HepG2 (cell line): ENCODE results near the gene MNAT1. TPM values are rescaled to one million over a fixed set of nuclear protein-coding genes. Genes with fewer than 3 reads are reported as not detected.

Source experiments
- ATF2 ChIP-seq: sonication (generic); formaldehyde crosslinking; IDR thresholded peaks from 2 replicates; pipeline ENCODE4 v1.4.0; 2020; ENCODE audit warnings: missing genetic modification reagents
- FOXJ3 ChIP-seq: sonication (generic); formaldehyde crosslinking; IDR thresholded peaks from 2 replicates; pipeline ENCODE4 v1.4.0; 2020; ENCODE audit warnings: missing genetic modification reagents, mild to moderate bottlenecking, borderline replicate concordance
- GLMP ChIP-seq: sonication (generic); formaldehyde crosslinking; IDR thresholded peaks from 2 replicates; pipeline ENCODE4 v1.9.0; 2021; ENCODE audit warnings: missing genetic modification reagents, mild to moderate bottlenecking, borderline replicate concordance
- GZF1 ChIP-seq: sonication (generic); formaldehyde crosslinking; IDR thresholded peaks from 2 replicates; pipeline ENCODE4 v1.5.1; 2020; ENCODE audit warnings: mild to moderate bottlenecking, missing genetic modification reagents
- JARID2 ChIP-seq: sonication (generic); formaldehyde crosslinking; IDR thresholded peaks from 2 replicates; pipeline ENCODE4 v1.8.1; 2023; ENCODE audit warnings: missing genetic modification reagents, inconsistent platforms; ENCODE audit not compliant: insufficient replicate concordance
- NKX3-1 ChIP-seq: sonication (generic); formaldehyde crosslinking; IDR thresholded peaks from 2 replicates; pipeline ENCODE4 v1.5.0; 2020; ENCODE audit warnings: missing genetic modification reagents
- PTBP1 ChIP-seq: fragments of 200-400 bp; formaldehyde crosslinking; IDR thresholded peaks from 2 replicates; pipeline ENCODE4 v1.6.1; 2018; ENCODE audit warnings: low read length, low read depth; ENCODE audit not compliant: poor library complexity, severe bottlenecking
- SP140L ChIP-seq: sonication (generic); formaldehyde crosslinking; IDR thresholded peaks from 2 replicates; pipeline ENCODE4 v1.4.0; 2020; ENCODE audit warnings: missing genetic modification reagents, borderline replicate concordance
- SRY ChIP-seq: sonication (generic); formaldehyde crosslinking; IDR thresholded peaks from 2 replicates; pipeline ENCODE4 v1.8.0; 2022; ENCODE audit warnings: mild to moderate bottlenecking, missing genetic modification reagents
- SYNCRIP ChIP-seq: fragments of 200-400 bp; formaldehyde crosslinking; IDR thresholded peaks from 2 replicates; pipeline ENCODE4 v1.6.1; 2018; ENCODE audit warnings: mild to moderate bottlenecking, low read depth, low read length; ENCODE audit not compliant: insufficient read depth
- TBX3 ChIP-seq: fragments of 450-650 bp; IDR thresholded peaks from 2 replicates; pipeline ENCODE4 v1.6.1; 2017; ENCODE audit warnings: antibody characterized with exemption, mild to moderate bottlenecking, inconsistent platforms, borderline replicate concordance
- TIGD3 ChIP-seq: sonication (generic); formaldehyde crosslinking; IDR thresholded peaks from 2 replicates; pipeline ENCODE4 v1.5.1; 2020; ENCODE audit warnings: mild to moderate bottlenecking, missing genetic modification reagents, borderline replicate concordance
- WIZ ChIP-seq: sonication (generic); formaldehyde crosslinking; IDR thresholded peaks from 2 replicates; pipeline ENCODE4 v1.5.1; 2020; ENCODE audit warnings: mild to moderate bottlenecking, missing genetic modification reagents
- ZNF12 ChIP-seq: sonication (generic); formaldehyde crosslinking; IDR thresholded peaks from 2 replicates; pipeline ENCODE4 v1.5.0; 2020; ENCODE audit warnings: missing genetic modification reagents
- ZNF180 ChIP-seq: sonication (generic); formaldehyde crosslinking; IDR thresholded peaks from 2 replicates; pipeline ENCODE4 v1.4.0; 2020; ENCODE audit warnings: low read depth, missing genetic modification reagents, borderline replicate concordance
- ZNF232 ChIP-seq: sonication (generic); formaldehyde crosslinking; IDR thresholded peaks from 2 replicates; pipeline ENCODE4 v1.4.0; 2020; ENCODE audit warnings: missing genetic modification reagents, borderline replicate concordance
- ZNF367 ChIP-seq: sonication (generic); formaldehyde crosslinking; IDR thresholded peaks from 2 replicates; pipeline ENCODE4 v1.4.0; 2020; ENCODE audit warnings: missing genetic modification reagents, borderline replicate concordance
- ZNF512 ChIP-seq: sonication (generic); formaldehyde crosslinking; IDR thresholded peaks from 2 replicates; pipeline ENCODE4 v1.4.0; 2020; ENCODE audit warnings: mild to moderate bottlenecking, missing genetic modification reagents
- ZNF549 ChIP-seq: sonication (generic); formaldehyde crosslinking; IDR thresholded peaks from 2 replicates; pipeline ENCODE4 v1.5.0; 2020; ENCODE audit warnings: missing genetic modification reagents
- ZNF629 ChIP-seq: sonication (generic); formaldehyde crosslinking; conservative IDR thresholded peaks from 2 replicates; pipeline ENCODE4 v1.5.0; 2020; ENCODE audit warnings: missing genetic modification reagents
- ZSCAN5A ChIP-seq: sonication (generic); formaldehyde crosslinking; IDR thresholded peaks from 2 replicates; pipeline ENCODE4 v1.8.0; 2022; ENCODE audit warnings: mild to moderate bottlenecking, missing genetic modification reagents, borderline replicate concordance
- polyA plus RNA-seq, 8 experiments: library from polyadenylated mRNA; depleted of rRNA in 3 of 8; stranded (reverse) in 7 of 8; unstranded in 1 of 8; fragments of >200 nt; fragmentation: Illumina TruSeq in 4 of 8; extraction: Trizol in 4 of 8; gene quantifications; 2 replicates each; pipeline versions ENCODE4 v1.2.1 to v1.2.3, GENCODE V29; 2011 to 2016; ENCODE audit warnings: low read depth in 4 of 8, missing spikeins in 1 of 8, mixed read lengths in 1 of 8; ENCODE audit not compliant: insufficient read depth in 1 of 8
- total RNA-seq, 5 experiments: library from RNA; depleted of rRNA; stranded (reverse); fragments of >200 nt; fragmentation: Illumina TruSeq; extraction: Trizol; gene quantifications; 2 replicates each; pipeline ENCODE4 v1.2.3, GENCODE V29; 2016; ENCODE audit warnings: low read depth in 1 of 5

The MNAT1 gene
- total and polyA plus RNA-seq, 2 of the 13 experiments (the other 11 are each of a cell fraction or from before 2014, with no cell fraction given) = 49.2 to 94.8 TPM

- TF ChIP-seq GZF1 = no peak
- TF ChIP-seq JARID2 (CRISPR knock-in tag) = no peak
- TF ChIP-seq TIGD3 (CRISPR knock-in tag) = no peak
- no peak for TF ChIP-seq SRY
- no peak for TF ChIP-seq FOXJ3
- TF ChIP-seq ZNF180 (CRISPR knock-in tag) = no peak
- no peak for TF ChIP-seq ZNF549
- TF ChIP-seq NKX3-1 = no peak
- TF ChIP-seq ZNF232 (CRISPR knock-in tag) = no peak
- TF ChIP-seq ZNF512 (CRISPR knock-in tag) = no peak
- TF ChIP-seq ZNF367 (CRISPR knock-in tag) = no peak
- no peak for TF ChIP-seq PTBP1
- TF ChIP-seq WIZ (CRISPR knock-in tag) = no peak
- no peak for TF ChIP-seq TBX3
- TF ChIP-seq ZSCAN5A (CRISPR knock-in tag) = no peak; the same call in 1 of the 2 replicates
- TF ChIP-seq ZNF12 = no peak
- peak; percentile 37 for TF ChIP-seq ATF2 (CRISPR knock-in tag)
- TF ChIP-seq GLMP (CRISPR knock-in tag) = no peak
- no peak for TF ChIP-seq ZNF629 (CRISPR knock-in tag)
- TF ChIP-seq SYNCRIP = no peak
- TF ChIP-seq SP140L (CRISPR knock-in tag) = no peak
Measured at GRCh38 chr14:60691383-60692113, 43.0 kb upstream of the MNAT1 start (continued).
